ENCODE measurements around the gene ASB3. TPM values are rescaled to one million over a fixed set of nuclear protein-coding genes. Genes with fewer than 3 reads are reported as not detected.

ASB3 gene
- polyA plus RNA-seq, 3 donors: 6.7 to 14.9 (median 8.1) TPM

DNA sequence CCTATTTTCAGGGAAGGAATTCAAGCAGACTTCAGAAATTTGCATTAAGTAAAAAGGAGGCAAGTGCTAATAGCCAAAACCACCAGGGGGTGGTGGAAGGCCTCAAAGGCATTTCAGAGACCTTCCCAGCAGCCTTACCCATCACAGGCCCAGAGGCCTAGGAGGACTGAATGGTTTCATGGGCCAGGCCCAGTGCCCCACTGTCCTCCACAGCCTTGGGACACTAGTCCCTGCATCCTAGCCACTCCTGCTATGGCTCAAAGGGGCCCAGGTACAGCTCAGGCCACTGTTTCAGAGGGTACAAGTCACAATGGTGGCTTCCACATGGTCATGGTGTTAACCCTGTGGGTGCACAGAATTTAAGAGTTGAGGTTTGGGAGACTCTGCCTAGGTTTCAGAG is 77.8 kb downstream of the ASB3 start:
- H3K79me2 ChIP-seq (ENCODE audit: insufficient read depth, low read length): no peaks in the 10 kb centered on the region
- intact Hi-C loops (cut with micrococcal nuclease): no loop called here
- no peaks in the 10 kb centered on the region for H3K27me3 ChIP-seq (ENCODE audit: control insufficient read depth in 2 of 2, insufficient read depth in 2 of 2, low read length in 2 of 2)
- H3K9me3 ChIP-seq (replicated peaks in 1 of 2; ENCODE audit: control insufficient read depth in 1 of 2, insufficient read depth in 1 of 2, low read length in 2 of 2): peaks cover 9 to 20% of the 10 kb centered on the region in 2 donors
- H3K4me2 ChIP-seq (replicated peaks; ENCODE audit: extremely low read depth, low read length, poor library complexity, severe bottlenecking): no peak overlapping the region
- peaks cover 7 to 25% (median 20%) of the 10 kb centered on the region in 7 donors for H3K9me3 Mint-ChIP-seq
- no peak overlapping the region for H3K9ac ChIP-seq (ENCODE audit: insufficient read depth, low read length, poor library complexity, severe bottlenecking)
- H3K27ac ChIP-seq (ENCODE audit: low read depth in 1 of 2, low read length in 2 of 2): no peak overlapping the region
- no peaks in the 10 kb centered on the region for H3K4me1 ChIP-seq (ENCODE audit: control insufficient read depth in 1 of 2, insufficient read depth in 2 of 2, low read length in 2 of 2)
- peaks cover 0 to 2% (median 0%) of the 10 kb centered on the region in 3 donors for H3K27me3 Mint-ChIP-seq (ENCODE audit: low read depth in 3 of 3)
- no peak for DNase-seq
- H3K36me3 ChIP-seq (replicated peaks in 1 of 2; ENCODE audit: control insufficient read depth in 1 of 2, insufficient read depth in 2 of 2, low read length in 2 of 2): peaks cover 36 to 73% of the 10 kb centered on the region in 2 donors
- H3K4me3 ChIP-seq (replicated peaks in 1 of 3; ENCODE audit: low read depth in 2 of 3, low read length in 3 of 3): no peak overlapping the region
- H3K4me1 Mint-ChIP-seq: no peaks in the 10 kb centered on the region
- no peak overlapping the region for H3K27ac Mint-ChIP-seq
- no peaks in the 10 kb centered on the region for H4K20me1 ChIP-seq (ENCODE audit: insufficient read depth, low read length)
- no peak overlapping the region for H3K4me3 Mint-ChIP-seq
- TF ChIP-seq, protein P1, sequence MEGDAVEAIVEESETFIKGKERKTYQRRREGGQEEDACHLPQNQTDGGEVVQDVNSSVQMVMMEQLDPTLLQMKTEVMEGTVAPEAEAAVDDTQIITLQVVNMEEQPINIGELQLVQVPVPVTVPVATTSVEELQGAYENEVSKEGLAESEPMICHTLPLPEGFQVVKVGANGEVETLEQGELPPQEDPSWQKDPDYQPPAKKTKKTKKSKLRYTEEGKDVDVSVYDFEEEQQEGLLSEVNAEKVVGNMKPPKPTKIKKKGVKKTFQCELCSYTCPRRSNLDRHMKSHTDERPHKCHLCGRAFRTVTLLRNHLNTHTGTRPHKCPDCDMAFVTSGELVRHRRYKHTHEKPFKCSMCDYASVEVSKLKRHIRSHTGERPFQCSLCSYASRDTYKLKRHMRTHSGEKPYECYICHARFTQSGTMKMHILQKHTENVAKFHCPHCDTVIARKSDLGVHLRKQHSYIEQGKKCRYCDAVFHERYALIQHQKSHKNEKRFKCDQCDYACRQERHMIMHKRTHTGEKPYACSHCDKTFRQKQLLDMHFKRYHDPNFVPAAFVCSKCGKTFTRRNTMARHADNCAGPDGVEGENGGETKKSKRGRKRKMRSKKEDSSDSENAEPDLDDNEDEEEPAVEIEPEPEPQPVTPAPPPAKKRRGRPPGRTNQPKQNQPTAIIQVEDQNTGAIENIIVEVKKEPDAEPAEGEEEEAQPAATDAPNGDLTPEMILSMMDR (IDR thresholded peaks at IDR 0.05): no peak
- peaks cover 64 to 75% of the 10 kb centered on the region in 2 donors for H3K36me3 Mint-ChIP-seq
- H2AFZ ChIP-seq (ENCODE audit: insufficient read depth, low read depth, low read length, poor library complexity, severe bottlenecking): no peak overlapping the region

DNA sequence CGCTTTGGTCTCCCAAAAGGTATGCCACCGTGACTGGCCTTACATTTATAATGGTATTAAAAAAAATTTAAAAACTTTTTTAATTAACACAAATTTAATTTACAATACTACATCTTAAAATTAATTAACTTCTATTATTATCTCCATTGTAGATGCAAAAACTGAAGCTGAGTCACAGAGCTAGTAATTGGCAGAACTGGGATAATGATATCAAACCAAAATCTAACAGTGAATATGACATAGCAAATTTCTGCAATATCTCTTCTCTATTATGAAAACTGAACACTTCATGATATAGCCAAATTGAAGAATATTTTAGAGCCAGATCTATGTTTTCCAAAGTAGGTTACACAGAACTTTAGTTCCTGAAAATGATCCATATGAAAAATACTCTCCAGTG is 85.5 kb downstream of the ASB3 start:
- WGBS (ENCODE audit: insufficient coverage): no CpG with 5 or more reads among the region's 2 CpGs

More for the DNA sequence above, 85.5 kb downstream of the ASB3 start:
- Histone ChIP-seq H3K27ac (ENCODE audit: low read depth in 1 of 2, low read length in 2 of 2) (no peak overlapping the region), H3K4me1 (ENCODE audit: control insufficient read depth in 1 of 2, insufficient read depth in 2 of 2, low read length in 2 of 2) (no peaks in the 10 kb centered on the region), H3K79me2 (ENCODE audit: insufficient read depth, low read length) (no peaks in the 10 kb centered on the region), H3K36me3 (replicated peaks in 1 of 2; ENCODE audit: control insufficient read depth in 1 of 2, insufficient read depth in 2 of 2, low read length in 2 of 2) (peaks cover 16 to 34% of the 10 kb centered on the region in 2 donors), H3K9me3 (replicated peaks in 1 of 2; ENCODE audit: control insufficient read depth in 1 of 2, insufficient read depth in 1 of 2, low read length in 2 of 2) (no peaks in the 10 kb centered on the region), H3K4me2 (replicated peaks; ENCODE audit: extremely low read depth, low read length, poor library complexity, severe bottlenecking) (no peak overlapping the region), H2AFZ (ENCODE audit: insufficient read depth, low read depth, low read length, poor library complexity, severe bottlenecking) (no peak overlapping the region), H3K27me3 (ENCODE audit: control insufficient read depth in 2 of 2, insufficient read depth in 2 of 2, low read length in 2 of 2) (no peaks in the 10 kb centered on the region), H4K20me1 (ENCODE audit: insufficient read depth, low read length) (no peaks in the 10 kb centered on the region), H3K4me3 (replicated peaks in 1 of 3; ENCODE audit: low read depth in 2 of 3, low read length in 3 of 3) (no peak overlapping the region), H3K9ac (ENCODE audit: insufficient read depth, low read length, poor library complexity, severe bottlenecking) (no peak overlapping the region)
- H3K36me3 Mint-ChIP-seq: peaks cover 36 to 47% of the 10 kb centered on the region in 2 donors
- intact Hi-C loops (cut with micrococcal nuclease): no loop called here
- no peak overlapping the region for H3K27ac Mint-ChIP-seq
- TF ChIP-seq, protein P1 (IDR thresholded peaks at IDR 0.05): no peak
- H3K27me3 Mint-ChIP-seq (ENCODE audit: low read depth in 3 of 3): no peaks in the 10 kb centered on the region
- H3K9me3 Mint-ChIP-seq: peaks cover 0 to 7% (median 2%) of the 10 kb centered on the region in 7 donors
- no peak overlapping the region for H3K4me3 Mint-ChIP-seq
- H3K4me1 Mint-ChIP-seq: no peaks in the 10 kb centered on the region
- no peak for DNase-seq

Measured in CD14-positive monocyte (primary cell).